Mucosa of gallbladder (tissue), 1 donor: ENCODE data around the gene KNDC1. TPM values are rescaled to one million over a fixed set of nuclear protein-coding genes. Genes with fewer than 3 reads are reported as not detected.

Experiments used
- total RNA-seq: library from RNA; stranded (reverse); gene quantifications from one replicate; pipeline ENCODE4 v1.2.1, GENCODE V29; 2021
- donor health status: DM: no; HTN: no; CAD: no.

Gene KNDC1
- total RNA-seq, 1 donor from 2014 or later = 5.2 TPM

Other genes with a start within 250 kb of the KNDC1 start
- gene CFAP46, start 217.6 kb upstream of the KNDC1 start, total RNA-seq = 1.0 TPM
- not detected for gene ADGRA1, start 72.3 kb upstream of the KNDC1 start, total RNA-seq
- gene UTF1, start 70.0 kb downstream of the KNDC1 start, total RNA-seq = not detected
- gene VENTX, start 77.6 kb downstream of the KNDC1 start, total RNA-seq = 2.7 TPM
- gene ADAM8, start 116.6 kb downstream of the KNDC1 start, total RNA-seq = 12.7 TPM
- gene TUBGCP2, start 148.7 kb downstream of the KNDC1 start, total RNA-seq = 56.9 TPM
- 35.9 TPM for gene ZNF511, start 148.7 kb downstream of the KNDC1 start, total RNA-seq
- gene CALY, start 176.7 kb downstream of the KNDC1 start, total RNA-seq = 0.92 TPM
- gene PRAP1, start 187.2 kb downstream of the KNDC1 start, total RNA-seq = 4.8 TPM
- gene FUOM, start 197.8 kb downstream of the KNDC1 start, total RNA-seq = 13.0 TPM
- gene ECHS1, start 213.1 kb downstream of the KNDC1 start, total RNA-seq = 122 TPM
- gene PAOX, start 219.0 kb downstream of the KNDC1 start, total RNA-seq = 9.4 TPM
- gene MTG1, start 233.9 kb downstream of the KNDC1 start, total RNA-seq = 50.6 TPM